Fibroblast of the conjunctiva (primary cell): ENCODE data around the gene POU2F1.
"Not testable (repeated sequence)": the region's sequence is repeated elsewhere in the genome, so short reads cannot be mapped to it uniquely, and the experiment has no call there.

Experiments
- DNase-seq: peaks from one replicate; pipeline ENCODE4 v3.0.0-alpha.2; 2010; ENCODE audit warnings: low read depth

POU2F1 gene

DNA sequence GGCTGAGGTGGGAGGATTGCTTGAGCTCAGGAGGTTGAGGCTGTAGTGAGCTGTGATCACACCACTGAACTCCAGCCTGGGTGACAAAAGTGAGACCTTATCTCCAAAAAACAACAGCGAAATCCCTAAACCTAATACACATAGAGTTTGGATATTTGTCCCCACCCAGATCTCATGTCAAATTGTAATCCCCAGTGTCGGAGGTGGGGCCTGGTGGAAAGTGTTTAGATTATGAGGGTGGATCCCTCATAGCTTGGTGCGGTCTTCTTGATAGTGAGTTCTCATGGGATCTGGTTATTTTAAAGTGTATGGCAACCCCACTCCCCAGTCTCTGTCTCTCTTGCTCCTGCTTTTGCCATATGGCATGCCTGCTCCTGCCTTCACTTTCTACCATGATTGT lies 94.0 kb downstream of the POU2F1 start:
- no peak for DNase-seq

DNA sequence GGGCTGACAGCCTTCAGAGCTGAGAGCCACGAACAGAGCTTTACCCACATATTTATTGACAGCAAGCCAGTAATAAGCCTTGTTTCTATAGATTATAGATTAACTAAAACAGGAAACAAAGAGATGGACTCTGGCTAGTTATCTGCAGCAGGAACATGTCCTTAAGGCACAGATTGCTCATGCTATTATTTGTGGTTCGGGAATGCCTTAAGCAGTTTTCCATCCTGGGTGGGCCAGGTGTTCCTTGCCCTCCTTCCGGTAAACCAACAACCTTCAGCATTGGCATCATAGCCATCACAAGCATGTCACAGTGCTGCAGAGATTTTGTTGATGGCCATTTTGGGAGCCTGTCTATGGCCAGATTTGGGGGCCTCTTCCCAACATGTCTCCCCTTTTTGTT lies 96.8 kb downstream of the POU2F1 start:
- no peak for DNase-seq

DNA sequence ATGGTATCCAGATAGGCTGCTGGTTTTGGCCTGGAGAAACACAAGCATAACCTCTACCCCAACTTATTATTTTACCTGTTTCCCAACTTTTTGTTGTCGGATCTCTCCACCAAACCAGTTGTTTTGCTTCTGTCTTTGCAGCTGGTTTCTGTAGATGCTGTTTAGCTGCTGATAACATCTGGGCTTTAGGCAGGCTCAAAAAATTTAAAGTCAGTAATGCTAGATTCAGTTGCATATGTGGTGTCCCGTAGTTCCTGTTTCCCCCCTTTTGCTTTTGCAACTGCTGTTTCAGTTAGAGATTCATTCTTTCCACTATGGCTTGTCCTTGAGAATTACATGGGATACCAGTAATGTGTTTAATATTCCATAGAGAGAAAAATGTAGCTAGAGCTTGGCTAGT lies 98.5 kb downstream of the POU2F1 start:
- not testable (repeated sequence) for DNase-seq

DNA sequence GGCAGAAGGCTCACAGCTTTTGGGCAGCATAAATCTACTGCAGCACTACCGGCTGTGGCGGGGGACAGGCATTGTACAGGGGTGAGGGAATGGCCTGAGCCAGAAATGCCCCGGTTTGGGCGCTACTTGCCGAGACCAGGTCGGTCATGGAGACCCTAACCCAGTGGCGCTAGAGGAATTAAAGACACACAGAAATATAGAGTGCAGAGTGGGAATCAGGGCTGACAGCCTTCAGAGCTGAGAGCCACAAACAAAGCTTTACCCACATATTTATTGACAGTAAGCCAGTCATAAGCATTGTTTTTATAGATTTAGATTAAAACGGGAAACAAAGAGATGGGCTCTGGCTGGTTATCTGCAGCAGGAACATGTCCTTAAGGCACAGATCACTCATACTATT lies 101.8 kb downstream of the POU2F1 start:
- DNase-seq: no peak

DNA sequence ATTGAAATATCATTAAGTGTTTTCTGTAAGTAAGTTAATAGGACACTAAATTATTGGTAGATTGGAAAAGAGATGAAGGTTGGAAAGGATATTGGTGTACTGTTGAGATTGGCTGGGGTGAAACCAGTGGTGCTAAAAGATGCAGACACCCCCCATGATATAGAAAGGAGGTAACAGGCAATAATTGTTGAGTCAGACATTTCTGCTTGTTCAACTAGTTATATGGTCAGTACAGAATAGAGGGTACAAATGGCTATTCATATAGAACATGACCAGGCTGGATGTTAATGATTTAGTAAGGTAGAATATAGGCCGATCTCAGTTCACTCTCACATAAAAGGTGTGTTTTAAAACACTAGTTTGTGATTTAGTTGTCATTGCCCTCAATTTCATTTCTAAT lies 104.5 kb downstream of the POU2F1 start:
- no peak for DNase-seq

DNA sequence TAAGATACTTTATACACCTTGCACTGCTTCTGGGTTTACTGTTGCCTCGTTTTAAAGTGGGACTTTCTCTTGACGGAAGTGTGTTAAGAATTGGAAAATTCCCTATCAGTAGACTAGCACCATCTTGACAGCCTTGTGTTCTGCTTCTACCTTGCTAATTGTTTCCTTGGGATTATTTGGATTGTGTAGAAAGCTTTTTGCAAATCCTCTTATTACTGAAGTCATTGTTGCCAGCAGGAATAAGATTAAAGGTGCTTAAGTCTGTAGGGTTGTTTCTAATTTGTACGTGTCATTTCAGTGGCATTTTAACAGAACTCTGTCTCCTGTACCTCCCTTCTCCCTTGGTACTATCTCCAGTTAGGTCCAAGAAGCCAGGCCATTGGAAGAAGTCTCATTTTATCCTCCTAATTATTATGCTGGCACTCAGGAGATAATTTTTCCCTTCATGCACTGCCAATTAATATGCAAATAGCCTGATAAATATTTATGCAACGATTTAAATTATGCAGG lies 107.7 kb downstream of the POU2F1 start:
- no peak for DNase-seq

DNA sequence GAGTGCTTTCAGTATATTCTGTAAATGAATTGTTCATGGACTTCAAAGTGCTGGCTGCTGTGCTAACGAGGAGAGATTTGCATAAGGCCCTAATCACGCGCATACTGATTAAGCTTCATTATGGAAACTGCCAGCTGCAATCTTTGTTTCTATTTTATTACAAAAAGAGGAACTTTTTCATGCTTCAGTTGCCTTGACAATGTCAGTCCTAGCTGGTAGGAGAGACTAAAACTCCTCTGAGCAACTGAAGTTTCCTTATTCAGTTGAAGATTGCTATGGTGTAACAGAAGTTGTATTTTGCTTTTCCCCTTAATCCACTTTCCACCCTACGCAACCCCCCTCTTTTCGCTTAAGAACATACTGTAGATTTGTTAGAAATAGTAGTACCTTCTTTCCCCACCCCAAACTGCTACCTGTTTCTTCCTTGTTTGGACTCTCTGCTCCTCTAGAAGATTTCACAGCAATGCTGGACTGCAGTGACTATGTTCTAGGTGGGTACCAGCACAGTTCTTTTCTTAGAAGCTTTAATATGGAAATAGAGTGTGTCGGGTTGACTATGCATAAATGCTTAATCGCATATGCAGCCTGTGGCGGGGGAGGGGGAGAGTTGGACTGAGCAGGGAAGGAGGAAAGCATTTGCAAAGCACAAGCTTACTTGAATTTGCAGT lies 108.3 kb downstream of the POU2F1 start:
- DNase-seq: no peak

DNA sequence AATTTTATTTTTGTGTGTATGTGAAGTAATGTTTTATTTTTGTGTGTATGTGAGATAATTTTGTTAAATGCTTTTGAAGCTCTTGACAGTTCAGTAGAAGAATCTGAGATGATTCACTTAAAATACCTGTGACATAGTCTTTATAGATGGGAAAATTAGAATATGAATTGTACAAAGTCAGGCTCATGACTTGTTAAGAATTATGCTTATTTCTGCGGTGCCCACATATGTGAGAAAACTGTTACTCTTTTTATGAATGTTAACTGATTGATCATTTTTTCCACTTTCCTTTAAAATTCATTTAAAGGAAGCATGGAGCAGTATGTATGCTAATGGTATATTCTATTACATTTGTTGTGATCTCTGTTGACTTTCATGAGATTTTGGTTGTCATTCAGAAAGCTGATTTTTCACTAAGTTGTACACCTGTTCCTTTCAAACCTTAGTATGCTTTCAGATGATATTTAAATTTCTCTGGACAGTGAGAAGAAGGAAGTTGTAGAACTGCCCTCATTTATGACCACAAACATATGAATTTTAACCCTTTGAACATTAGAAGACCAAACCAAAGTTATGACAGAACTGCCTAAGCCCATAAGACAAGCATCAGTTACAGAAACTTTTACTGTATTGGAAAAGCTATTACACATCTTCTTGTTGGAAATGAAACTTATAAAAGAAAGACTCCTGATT lies 110.1 kb downstream of the POU2F1 start:
- no peak for DNase-seq

DNA sequence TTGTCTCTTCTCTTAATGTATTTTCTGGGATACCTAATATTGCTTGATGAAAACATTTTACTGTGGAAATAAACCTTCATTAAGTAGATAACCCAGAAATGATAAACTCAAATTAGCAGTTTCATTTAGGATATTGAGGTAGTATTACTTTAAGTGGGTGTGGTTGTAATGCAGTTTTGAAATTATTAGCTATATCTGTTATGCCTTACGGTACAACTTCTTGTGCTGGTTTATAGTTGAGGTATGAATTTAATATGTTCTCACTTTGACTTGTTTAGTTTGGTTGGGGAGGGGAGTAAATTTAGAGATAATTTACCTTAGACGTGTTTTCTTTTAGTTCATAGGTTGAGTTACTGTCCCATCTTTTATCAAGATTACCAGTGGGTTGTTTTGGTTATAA lies 111.0 kb downstream of the POU2F1 start:
- DNase-seq: no peak

DNA sequence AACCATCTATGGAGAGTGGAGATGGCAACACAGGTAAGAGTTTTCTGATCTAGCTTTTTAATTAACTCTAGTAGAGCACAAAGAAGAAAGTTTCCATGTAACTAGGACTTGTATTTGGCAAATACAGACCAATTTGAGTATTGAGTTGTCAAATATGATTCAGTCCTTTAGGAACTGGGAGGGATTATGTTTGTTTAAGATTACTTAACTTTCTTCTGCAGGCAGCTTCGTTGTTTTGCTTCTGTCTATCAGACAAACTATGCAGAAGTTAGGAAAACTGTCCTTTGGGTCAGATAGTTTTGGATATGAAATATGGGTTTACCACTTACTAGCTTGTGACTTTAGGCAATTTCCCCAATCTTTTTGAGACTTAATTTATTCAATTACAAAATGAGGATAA lies 111.8 kb downstream of the POU2F1 start:
- peak; percentile 17 for DNase-seq

DNA sequence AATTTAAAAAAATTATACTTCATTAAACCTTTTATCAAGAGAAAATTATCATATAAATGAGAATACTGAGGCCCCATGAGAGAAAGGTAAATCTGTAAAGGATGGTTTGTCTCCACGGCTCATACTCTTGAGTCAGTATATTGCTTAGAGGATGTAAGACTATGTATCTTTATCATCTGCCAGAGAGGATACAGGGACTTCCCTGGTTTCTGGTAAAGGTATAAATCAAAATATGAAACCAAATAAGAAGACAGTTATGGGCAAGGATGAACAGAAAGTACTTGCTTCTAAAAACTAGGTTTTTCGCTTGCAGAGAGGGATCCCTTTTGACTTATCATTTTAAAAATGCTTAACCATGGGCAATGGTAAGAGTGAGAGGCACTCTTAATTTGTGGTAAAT lies 112.4 kb downstream of the POU2F1 start:
- no peak for DNase-seq

DNA sequence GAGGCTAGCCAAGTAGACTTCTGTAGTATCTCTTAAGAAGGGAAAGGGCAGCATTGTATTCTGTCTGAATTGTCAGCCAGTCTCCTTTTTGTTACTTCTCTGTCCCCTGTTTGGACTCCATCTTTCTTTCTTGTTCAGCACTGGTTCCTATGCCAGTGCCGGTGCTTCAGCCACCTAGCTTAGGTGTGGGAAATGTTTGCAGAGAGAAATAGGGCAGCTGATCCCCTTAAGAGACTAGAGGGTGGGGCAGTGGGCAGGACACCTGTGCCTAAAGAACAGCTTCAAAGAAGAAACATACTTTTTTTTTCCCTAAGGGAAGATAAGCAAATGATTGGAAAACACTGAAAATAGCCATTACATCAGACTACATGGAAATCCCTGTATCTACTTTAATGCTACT lies 113.0 kb downstream of the POU2F1 start:
- no peak for DNase-seq

DNA sequence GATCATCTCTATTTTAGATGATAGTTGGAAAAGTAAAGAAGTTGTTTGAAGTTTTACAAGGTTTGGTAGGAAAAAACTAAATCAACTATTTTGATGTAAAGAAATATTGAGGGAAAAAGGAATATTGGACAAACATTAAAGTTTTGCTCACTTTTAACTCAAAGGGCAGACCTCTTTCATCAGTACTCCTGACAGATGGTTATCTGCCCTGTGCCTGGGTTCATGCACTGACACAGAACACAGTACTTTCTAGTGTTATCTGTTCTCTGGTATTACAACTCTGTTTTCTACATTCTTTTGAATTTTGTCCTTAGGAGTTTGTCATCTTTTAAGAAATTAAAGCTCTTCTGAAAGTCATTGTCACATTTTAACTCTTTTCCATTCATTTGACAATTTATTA lies 118.7 kb downstream of the POU2F1 start:
- DNase-seq: no peak

DNA sequence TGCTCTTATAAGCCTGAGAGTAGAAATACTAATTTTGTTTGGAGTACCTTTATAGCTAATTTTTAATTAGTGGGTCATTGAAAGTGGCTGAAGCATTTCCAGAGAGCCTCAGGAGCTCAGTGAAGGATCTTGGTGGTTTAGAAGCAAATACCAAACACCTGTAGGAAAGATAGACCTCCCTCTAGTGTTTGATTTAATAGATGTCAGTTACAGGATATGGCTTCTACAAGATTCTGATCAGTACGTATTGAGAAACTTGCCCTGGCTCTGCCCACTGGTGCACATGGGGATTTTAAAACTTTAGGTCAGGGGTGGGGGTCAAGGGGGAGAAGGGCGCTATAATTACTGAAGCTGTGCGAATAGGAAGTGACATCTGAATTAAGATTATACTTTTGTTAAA lies 122.2 kb downstream of the POU2F1 start:
- DNase-seq: no peak

DNA sequence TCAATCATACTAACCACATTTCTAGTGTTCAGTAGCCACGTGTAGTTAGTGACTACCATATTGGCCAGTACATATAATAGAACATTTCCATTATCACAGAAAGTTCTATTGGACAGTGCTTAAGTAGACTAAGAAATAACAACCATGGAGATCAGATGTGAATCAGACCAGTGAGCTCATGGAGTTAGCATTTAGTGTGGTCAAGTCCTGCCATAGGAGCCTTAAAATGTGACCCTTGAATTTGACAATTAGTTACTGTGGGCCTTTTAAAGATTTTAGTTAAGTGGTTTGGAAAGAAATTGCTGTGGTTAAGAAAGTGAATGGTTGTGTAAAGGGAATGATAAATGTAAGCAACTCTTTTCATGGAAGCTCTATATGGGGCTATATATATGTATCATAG lies 123.4 kb downstream of the POU2F1 start:
- DNase-seq: no peak

DNA sequence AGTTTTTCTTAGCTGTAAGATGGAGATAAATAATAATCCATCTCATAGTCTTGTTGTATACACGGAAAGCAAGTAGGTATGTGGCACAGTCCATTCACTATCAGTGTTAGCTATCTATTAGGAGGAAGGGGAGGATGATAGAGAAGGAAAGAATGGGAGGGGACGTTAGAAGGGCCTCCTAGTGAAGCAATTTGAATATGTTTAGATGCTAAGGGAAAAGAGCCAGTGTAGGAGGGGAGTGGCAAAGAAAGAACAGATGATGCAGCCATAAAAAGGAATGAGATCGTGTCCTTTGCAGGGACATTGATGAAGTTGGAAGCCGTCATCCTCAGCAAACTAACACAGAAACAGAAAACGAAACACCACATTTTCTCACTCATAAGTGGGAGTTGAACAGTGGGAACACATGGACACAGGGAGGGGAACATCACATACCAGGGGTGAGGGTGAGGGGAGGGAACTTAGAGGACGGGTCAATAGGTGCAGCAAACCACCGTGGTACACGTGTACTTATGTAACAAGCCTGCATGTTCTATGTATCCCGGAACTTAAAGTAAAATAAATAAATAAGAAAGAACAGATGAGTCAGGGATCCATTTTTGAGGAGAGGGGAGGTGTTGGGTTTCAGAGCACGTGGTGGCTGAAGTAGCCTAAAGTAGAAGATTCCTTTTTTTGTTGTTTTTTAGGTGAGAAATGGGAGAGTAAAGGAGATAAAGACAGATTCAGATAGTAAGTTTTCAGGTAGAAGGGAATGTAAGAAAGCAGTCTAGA lies 124.1 kb downstream of the POU2F1 start:
- no peak for DNase-seq

DNA sequence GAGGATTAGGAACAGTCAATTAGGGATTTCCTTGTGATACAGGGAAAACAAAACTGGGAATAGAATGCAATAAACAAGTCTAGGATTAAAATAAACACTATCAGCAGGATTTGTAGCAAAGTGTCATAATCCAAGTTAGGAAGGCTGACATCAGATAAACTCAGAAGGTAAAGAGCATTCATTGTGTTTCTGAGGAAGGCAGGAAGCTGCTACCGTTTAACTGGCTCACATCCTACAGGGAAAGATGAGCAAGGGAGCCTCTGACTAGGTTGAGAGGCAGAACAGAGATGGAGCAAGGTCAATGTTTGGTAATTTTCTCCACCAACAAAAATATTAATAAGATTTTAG lies 124.7 kb downstream of the POU2F1 start:
- no peak for DNase-seq

DNA sequence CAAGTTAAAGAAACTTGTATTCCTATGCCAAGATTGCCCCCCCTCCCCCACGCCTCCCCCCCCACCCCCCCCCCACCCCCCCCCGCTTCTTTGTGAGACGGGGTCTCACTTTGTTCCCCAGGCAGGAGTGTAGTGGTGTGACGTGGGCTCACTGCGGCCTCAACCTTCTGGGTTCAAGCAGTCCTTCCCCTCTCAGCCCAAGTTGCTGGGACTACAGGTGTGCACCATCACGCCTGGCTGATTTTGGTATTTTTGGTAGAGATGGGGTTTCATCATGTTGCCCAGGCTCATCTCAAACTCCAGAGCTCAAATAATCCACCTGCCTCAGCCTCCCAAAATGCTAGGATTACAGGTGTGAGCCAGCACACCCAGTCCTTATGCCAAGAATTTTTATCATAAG lies 136.6 kb downstream of the POU2F1 start:
- no peak for DNase-seq

DNA sequence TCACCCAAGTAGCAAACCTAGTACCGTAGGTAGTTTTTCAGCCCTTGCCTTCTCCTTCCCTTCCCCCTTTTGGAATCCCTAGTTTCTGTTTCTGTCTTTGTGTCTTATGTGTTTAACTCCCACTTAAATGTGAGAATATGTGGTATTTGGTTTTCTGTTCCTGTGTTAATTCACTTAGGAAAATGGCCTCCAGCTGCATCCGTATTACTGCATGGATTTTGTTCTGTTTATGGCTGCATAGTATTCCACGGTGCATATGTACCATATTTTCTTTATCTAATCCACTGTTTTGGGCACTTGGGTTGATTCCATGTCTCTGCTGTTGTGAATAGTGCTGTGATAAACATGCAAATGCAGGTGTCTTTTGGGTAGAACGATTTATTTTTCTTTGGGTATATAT lies 138.6 kb downstream of the POU2F1 start:
- DNase-seq: no peak

DNA sequence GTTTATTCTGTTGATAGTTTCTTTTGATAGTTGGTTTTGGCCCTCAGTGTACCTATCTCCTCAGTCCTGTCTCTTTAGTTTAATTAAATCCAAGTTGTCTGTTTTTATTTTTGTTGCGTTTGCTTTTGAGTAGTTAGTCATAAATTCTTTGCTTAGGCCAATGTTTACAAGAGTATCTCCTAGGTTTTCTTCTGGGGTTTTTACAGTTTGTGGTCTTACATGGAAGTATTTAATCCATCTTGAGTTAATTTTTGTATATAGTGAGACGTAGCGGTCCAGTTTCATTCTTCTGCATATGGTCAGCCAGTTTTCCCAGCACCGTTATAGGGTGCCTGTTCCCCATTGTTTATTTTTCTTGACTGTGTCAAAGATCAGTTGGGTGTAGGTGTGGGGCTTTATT lies 139.4 kb downstream of the POU2F1 start:
- no peak for DNase-seq

DNA sequence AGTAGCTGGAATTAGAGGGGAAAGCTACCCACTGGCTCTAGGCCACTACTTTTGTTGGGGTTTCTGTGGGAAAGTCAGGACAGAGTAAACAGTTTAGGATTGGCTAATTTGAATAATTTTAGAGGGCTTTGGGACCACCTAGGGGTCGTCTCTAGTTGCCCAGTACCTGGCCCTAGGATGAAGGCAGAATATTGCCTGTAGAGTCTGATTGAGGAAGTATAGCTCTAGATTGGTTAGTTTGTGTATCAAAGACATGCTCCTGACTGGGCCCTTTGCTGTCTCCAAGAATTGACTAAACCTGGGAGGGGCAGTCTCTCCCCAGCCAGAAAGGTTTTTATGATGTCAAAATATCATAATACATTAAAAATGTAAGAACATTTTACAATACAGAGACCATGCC lies 142.0 kb downstream of the POU2F1 start:
- no peak for DNase-seq

DNA sequence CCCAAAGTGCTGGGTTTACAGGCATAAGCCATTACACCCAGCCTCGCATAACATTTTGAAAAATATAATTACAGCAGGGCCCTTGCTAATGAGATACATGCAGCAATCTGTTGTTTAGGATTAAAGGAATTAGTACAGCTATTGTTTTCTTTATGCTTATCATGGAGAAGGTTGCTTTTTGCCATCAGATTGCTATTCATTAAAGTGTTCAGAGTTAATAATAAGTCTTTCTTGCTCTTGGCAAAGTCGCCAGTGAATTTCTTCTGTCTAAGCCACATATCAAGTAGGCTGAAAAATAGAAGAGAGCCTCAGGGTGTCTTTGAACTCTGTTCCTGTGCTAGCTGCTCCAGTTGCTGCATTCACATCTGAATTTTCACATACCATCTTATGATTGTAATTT lies 144.1 kb downstream of the POU2F1 start:
- no peak for DNase-seq

DNA sequence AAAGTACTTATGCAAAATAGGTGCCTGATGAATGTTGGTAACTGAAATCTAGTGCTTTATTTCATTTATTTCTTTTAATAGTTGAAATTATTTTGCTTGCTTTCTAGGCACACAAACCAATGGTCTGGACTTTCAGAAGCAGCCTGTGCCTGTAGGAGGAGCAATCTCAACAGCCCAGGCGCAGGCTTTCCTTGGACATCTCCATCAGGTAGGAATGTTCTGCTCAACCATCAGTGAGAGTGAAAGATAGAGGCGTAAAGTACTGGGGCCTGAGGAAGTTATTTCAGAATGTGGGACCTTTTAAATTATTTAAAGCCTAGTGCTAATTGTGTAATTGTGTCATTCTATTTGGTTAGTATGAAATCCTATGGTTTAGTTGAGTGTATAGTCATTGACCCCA lies 144.7 kb downstream of the POU2F1 start:
- no peak for DNase-seq
